Activated T-helper 2 cell treated with anti-CD3 and anti-CD28 coated beads, Interferon-gamma antibody, Interleukin-2, Interleukin-4, amounts not matched to agents 10 μg/mL and 5 μg/mL and 100 μg/mL, durations not matched to agents 14 hours and 24 hours and 36 hours (primary cell): ENCODE results near the gene KIAA1217. TPM values are rescaled to one million over a fixed set of nuclear protein-coding genes. Genes with fewer than 3 reads are reported as not detected.

ENCODE experiments used
- DNase-seq: peaks from one replicate; pipeline ENCODE4 v3.0.0; 2021; ENCODE audit warnings: low spot score
- H3K27ac Mint-ChIP-seq: one replicate; pipeline ENCODE4 v1.8.0; 2021; ENCODE audit warnings: mixed read lengths
- H3K27me3 Mint-ChIP-seq: one replicate; pipeline ENCODE4 v1.8.0; 2021; ENCODE audit warnings: low read depth, mixed read lengths
- H3K36me3 Mint-ChIP-seq: one replicate; pipeline ENCODE4 v1.8.0; 2021; ENCODE audit warnings: low read depth, mixed read lengths
- H3K4me1 Mint-ChIP-seq: one replicate; pipeline ENCODE4 v1.8.0; 2021; ENCODE audit warnings: low read depth, mixed read lengths
- H3K4me3 Mint-ChIP-seq: one replicate; pipeline ENCODE4 v1.8.0; 2021; ENCODE audit warnings: low read depth, mild to moderate bottlenecking, moderate library complexity, mixed read lengths
- H3K9me3 Mint-ChIP-seq: one replicate; pipeline ENCODE4 v1.8.0; 2021; ENCODE audit warnings: mixed read lengths
- intact Hi-C: fragments of 100-400 bp; cut with micrococcal nuclease; formaldehyde crosslinking; loops from one replicate; pipeline ENCODE4 v1.15.1; 2023
- total RNA-seq: library from RNA; stranded (reverse); gene quantifications from 2 replicates; pipeline ENCODE4 v1.2.3, GENCODE V29; 2022

KIAA1217 gene
- total RNA-seq, 1 donor from 2014 or later = 0.62 TPM

DNA sequence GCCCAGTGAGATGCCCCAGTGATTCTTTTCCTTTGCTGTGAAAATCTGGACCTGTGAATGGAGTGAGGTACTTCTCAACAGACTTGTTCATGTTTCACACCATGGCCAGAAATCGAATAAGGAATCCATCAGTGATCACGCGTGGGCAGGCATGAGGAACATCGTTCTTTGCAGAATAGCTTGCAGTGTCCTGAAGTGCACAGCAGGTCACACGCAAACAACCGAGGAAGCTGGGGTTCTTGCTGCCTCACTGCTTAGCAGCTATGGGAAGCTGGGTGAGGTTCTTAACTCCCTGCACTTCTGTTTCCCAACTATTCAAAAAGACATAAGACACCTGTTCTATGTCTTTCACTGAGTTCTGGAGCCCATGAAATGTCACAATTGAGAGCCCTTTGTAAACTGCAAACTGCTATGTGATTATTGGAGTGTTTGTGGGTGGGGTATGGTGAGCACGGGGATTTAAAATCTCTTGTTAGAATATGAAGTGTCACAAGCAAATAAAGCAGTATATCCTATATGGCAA is 253.4 kb downstream of the KIAA1217 start:
- intact Hi-C loops = loop anchor here (5.0 to 10.0 kb wide), 5 partner anchors 142 to 1098 kb away; partner anchors contain the start of gene KIAA1217
- Mint-ChIP-seq H3K27me3 (peaks cover 19% of the 10 kb centered on the region), H3K4me1 (peaks cover 43% of the 10 kb centered on the region), H3K36me3 (no peaks in the 10 kb centered on the region), H3K4me3 (no peak overlapping the region), H3K9me3 (no peaks in the 10 kb centered on the region), H3K27ac (no peak overlapping the region)
- no peak for DNase-seq

GRCh38 chr10:24462889-24463552 is 254.1 kb downstream of the KIAA1217 start:
- DNase-seq = no peak
- H3K27ac Mint-ChIP-seq = no peak overlapping the region
- intact Hi-C loops = loop anchor here (5.0 to 10.0 kb wide), 5 partner anchors 142 to 1098 kb away; partner anchors contain the start of gene KIAA1217
- no peak overlapping the region for H3K4me3 Mint-ChIP-seq
- no peaks in the 10 kb centered on the region for H3K36me3 Mint-ChIP-seq
- peaks cover 24% of the 10 kb centered on the region for H3K27me3 Mint-ChIP-seq
- no peaks in the 10 kb centered on the region for H3K9me3 Mint-ChIP-seq
- peaks cover 47% of the 10 kb centered on the region for H3K4me1 Mint-ChIP-seq

GRCh38 chr10:24463611-24464426 is 254.9 kb downstream of the KIAA1217 start:
- H3K4me1 Mint-ChIP-seq = peaks cover 48% of the 10 kb centered on the region
- peak overlapping the region; percentile 35 for H3K4me3 Mint-ChIP-seq
- peaks cover 23% of the 10 kb centered on the region for H3K27me3 Mint-ChIP-seq
- H3K9me3 Mint-ChIP-seq = no peaks in the 10 kb centered on the region
- H3K27ac Mint-ChIP-seq = peak overlapping the region; percentile 25
- DNase-seq = peak; percentile 12
- intact Hi-C loops = loop anchor here (1.0 to 10.0 kb wide), 6 partner anchors 141 to 1099 kb away; partner anchors contain the start of gene KIAA1217
- no peaks in the 10 kb centered on the region for H3K36me3 Mint-ChIP-seq

DNA sequence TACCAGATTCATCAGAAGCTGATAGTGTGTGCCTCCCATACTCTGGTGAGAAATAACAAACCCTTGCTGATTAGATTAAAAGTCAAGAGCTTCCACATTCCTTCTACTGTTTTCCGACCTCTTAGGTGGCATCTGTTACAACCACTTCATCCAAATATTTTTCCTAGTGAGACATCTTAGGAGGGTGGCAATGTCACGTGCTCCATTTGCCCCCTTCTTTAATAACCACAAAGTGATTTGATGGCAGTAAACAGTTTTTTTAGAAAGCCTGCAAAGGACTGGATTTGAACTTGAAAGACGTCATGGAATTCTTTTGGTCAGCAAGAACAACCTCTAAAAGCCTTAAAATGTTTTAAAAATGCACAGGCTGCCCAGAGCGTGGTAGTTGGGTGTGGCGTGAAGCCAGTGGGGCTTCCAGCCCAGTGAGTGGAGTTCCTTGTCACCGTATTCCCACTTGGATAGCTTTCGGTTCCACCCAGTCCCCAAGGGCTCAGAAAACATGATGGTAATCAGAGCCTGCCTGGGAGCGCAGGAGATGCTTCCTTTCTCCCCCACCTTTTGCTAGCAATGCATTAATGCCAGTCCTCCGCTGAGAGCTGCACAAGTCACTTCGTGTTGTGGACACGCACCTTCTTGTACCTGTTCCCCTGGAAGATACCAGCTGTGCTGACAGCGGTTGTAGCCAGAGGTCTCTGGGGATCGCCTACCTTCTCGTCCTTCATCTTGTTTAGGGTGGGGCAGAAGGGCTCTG is 256.4 kb downstream of the KIAA1217 start:
- DNase-seq = no peak
- no peaks in the 10 kb centered on the region for H3K9me3 Mint-ChIP-seq
- no peaks in the 10 kb centered on the region for H3K36me3 Mint-ChIP-seq
- H3K4me1 Mint-ChIP-seq = peaks cover 48% of the 10 kb centered on the region
- intact Hi-C loops = loop anchor here (10.0 kb wide), 4 partner anchors 140 to 1100 kb away; no protein-coding TSS in a partner anchor
- peak overlapping the region; percentile 57 for H3K27ac Mint-ChIP-seq
- no peak overlapping the region for H3K4me3 Mint-ChIP-seq
- peaks cover 24% of the 10 kb centered on the region for H3K27me3 Mint-ChIP-seq

GRCh38 chr10:24465891-24466818 is 257.2 kb downstream of the KIAA1217 start:
- Mint-ChIP-seq H3K36me3 (no peaks in the 10 kb centered on the region), H3K27me3 (peaks cover 21% of the 10 kb centered on the region), H3K27ac (peak overlapping the region; percentile 57), H3K4me3 (peak overlapping the region; percentile 19), H3K9me3 (no peaks in the 10 kb centered on the region), H3K4me1 (peaks cover 48% of the 10 kb centered on the region)
- intact Hi-C loops = loop anchor here (1.0 to 10.0 kb wide), 6 partner anchors 17 to 1101 kb away; no protein-coding TSS in a partner anchor
- peak; percentile 31 for DNase-seq

GRCh38 chr10:24467136-24467535 is 258.2 kb downstream of the KIAA1217 start:
- Mint-ChIP-seq H3K36me3 (no peaks in the 10 kb centered on the region), H3K27ac (no peak overlapping the region), H3K27me3 (peaks cover 21% of the 10 kb centered on the region), H3K4me3 (no peak overlapping the region), H3K9me3 (no peaks in the 10 kb centered on the region), H3K4me1 (peaks cover 48% of the 10 kb centered on the region)
- DNase-seq = no peak
- intact Hi-C loops = loop anchor here (10.0 kb wide), 4 partner anchors 138 to 1102 kb away; no protein-coding TSS in a partner anchor

- Mint-ChIP-seq H3K4me3 (no peak overlapping the region), H3K27ac (no peak overlapping the region), H3K4me1 (peaks cover 46% of the 10 kb centered on the region), H3K27me3 (peaks cover 19% of the 10 kb centered on the region), H3K9me3 (no peaks in the 10 kb centered on the region), H3K36me3 (no peaks in the 10 kb centered on the region)
- intact Hi-C loops = loop anchor here (10.0 kb wide), 4 partner anchors 137 to 1103 kb away; no protein-coding TSS in a partner anchor
- DNase-seq = no peak
Observed at GRCh38 chr10:24467605-24468004, 258.7 kb downstream of the KIAA1217 start.

GRCh38 chr10:24468281-24468751 is 259.4 kb downstream of the KIAA1217 start:
- Mint-ChIP-seq H3K36me3 (no peaks in the 10 kb centered on the region), H3K4me1 (peaks cover 41% of the 10 kb centered on the region)
- intact Hi-C loops = loop anchor here (10.0 kb wide), 4 partner anchors 136 to 1104 kb away; no protein-coding TSS in a partner anchor

GRCh38 chr10:24469993-24470392 is 261.1 kb downstream of the KIAA1217 start:
- intact Hi-C loops = loop anchor here (10.0 kb wide), 4 partner anchors 135 to 1105 kb away; no protein-coding TSS in a partner anchor
- peaks cover 18% of the 10 kb centered on the region for H3K27me3 Mint-ChIP-seq

More at GRCh38 chr10:24468281-24468751, 259.4 kb downstream of the KIAA1217 start:
- H3K27me3 Mint-ChIP-seq = peaks cover 18% of the 10 kb centered on the region
- DNase-seq = no peak
- no peak overlapping the region for H3K27ac Mint-ChIP-seq
- no peak overlapping the region for H3K4me3 Mint-ChIP-seq
- H3K9me3 Mint-ChIP-seq = no peaks in the 10 kb centered on the region

GRCh38 chr10:24475598-24475997 is 266.7 kb downstream of the KIAA1217 start:
- Mint-ChIP-seq H3K27me3 (peaks cover 9% of the 10 kb centered on the region), H3K4me3 (no peak overlapping the region), H3K36me3 (no peaks in the 10 kb centered on the region), H3K4me1 (no peaks in the 10 kb centered on the region), H3K9me3 (no peaks in the 10 kb centered on the region), H3K27ac (no peak overlapping the region)
- DNase-seq = no peak
- intact Hi-C loops = no loop called here

More at GRCh38 chr10:24469993-24470392, 261.1 kb downstream of the KIAA1217 start:
- no peak for DNase-seq
- H3K4me1 Mint-ChIP-seq = peaks cover 26% of the 10 kb centered on the region
- no peaks in the 10 kb centered on the region for H3K36me3 Mint-ChIP-seq
- no peak overlapping the region for H3K4me3 Mint-ChIP-seq
- no peaks in the 10 kb centered on the region for H3K9me3 Mint-ChIP-seq
- no peak overlapping the region for H3K27ac Mint-ChIP-seq
